Gastroesophageal sphincter (tissue), 4 donors: Measurements from ENCODE around the gene C9orf50. TPM values are rescaled to one million over a fixed set of nuclear protein-coding genes. Genes with fewer than 3 reads are reported as not detected.

Experiments
- ATAC-seq: fragments of 150-250 bp; one replicate; pipeline ENCODE4 v1.9.1; 2016; ENCODE audit warnings: mild to moderate bottlenecking, moderate library complexity
- H3K27ac ChIP-seq, 4 donors: fragments of 200-600 bp; sonication (generic) in 3 of 4; 1 replicate in 3 of 4; 2 replicates in 1 of 4; pipeline ENCODE4 v1.5.1; 2016 to 2019
- H3K27me3 ChIP-seq: fragments of 200-600 bp; sonication (generic); one replicate; pipeline ENCODE4 v1.5.1; 2019
- H3K36me3 ChIP-seq, 2 donors: fragments of 200-600 bp; sonication (generic); one replicate each; pipeline ENCODE4 v1.5.1; 2019; ENCODE audit warnings: control low read depth in 1 of 2
- H3K4me1 ChIP-seq, 3 donors: fragments of 200-600 bp; sonication (generic); 1 replicate in 2 of 3; 2 replicates in 1 of 3; pipeline ENCODE4 v1.5.1; 2016 to 2019; ENCODE audit warnings: control low read depth in 2 of 3
- H3K4me3 ChIP-seq, 2 donors: fragments of 200-600 bp; sonication (generic); one replicate each; pipeline ENCODE4 v1.5.1; 2019; ENCODE audit warnings: mild to moderate bottlenecking in 1 of 2, moderate library complexity in 1 of 2
- H3K9me3 ChIP-seq, 3 donors: fragments of 200-600 bp; sonication (generic); one replicate each; pipeline ENCODE4 v1.5.1; 2017 to 2019; ENCODE audit warnings: control low read depth in 2 of 3
- EP300 ChIP-seq: sonication (generic); formaldehyde crosslinking; IDR thresholded peaks from one replicate; pipeline ENCODE4 v1.6.1; 2017; ENCODE audit warnings: antibody characterized with exemption, mild to moderate bottlenecking
- POLR2A ChIP-seq, 2 donors: fragments of 450-650 bp; IDR thresholded peaks; one replicate each; pipeline ENCODE4 v1.6.1; 2017; ENCODE audit warnings: antibody characterized with exemption in 2 of 2, mild to moderate bottlenecking in 2 of 2, moderate library complexity in 1 of 2
- POLR2AphosphoS5 ChIP-seq: sonication (generic); formaldehyde crosslinking; IDR thresholded peaks from one replicate; pipeline ENCODE4 v1.6.1; 2017; ENCODE audit warnings: antibody characterized with exemption
- WGBS, 2 donors: methylation state at CpG; one replicate each; pipeline ENCODE4 v1.1.5; 2018; ENCODE audit warnings: low coverage in 1 of 2; 5-methylcytosine and 5-hydroxymethylcytosine counted together
- total RNA-seq, 4 donors: library from RNA; depleted of rRNA; stranded (reverse); fragments of >200 nt; gene quantifications; one replicate each; pipeline ENCODE4 v1.1.0, GENCODE V29; 2016
- TF ChIP-seq, protein P1 (sequence below), 4 experiments: fragments of 200-600 bp in 2 of 4; fragments of 450-650 bp in 2 of 4; sonication (generic) in 1 of 4; IDR thresholded peaks; one replicate each; pipeline ENCODE4 v1.5.1; 2017 to 2019; ENCODE audit warnings: antibody characterized with exemption in 4 of 4, mild to moderate bottlenecking in 2 of 4, moderate library complexity in 2 of 4

Gene C9orf50
- total RNA-seq, 4 donors from 2014 or later: 0.27 TPM; not detected in 3

DNA sequence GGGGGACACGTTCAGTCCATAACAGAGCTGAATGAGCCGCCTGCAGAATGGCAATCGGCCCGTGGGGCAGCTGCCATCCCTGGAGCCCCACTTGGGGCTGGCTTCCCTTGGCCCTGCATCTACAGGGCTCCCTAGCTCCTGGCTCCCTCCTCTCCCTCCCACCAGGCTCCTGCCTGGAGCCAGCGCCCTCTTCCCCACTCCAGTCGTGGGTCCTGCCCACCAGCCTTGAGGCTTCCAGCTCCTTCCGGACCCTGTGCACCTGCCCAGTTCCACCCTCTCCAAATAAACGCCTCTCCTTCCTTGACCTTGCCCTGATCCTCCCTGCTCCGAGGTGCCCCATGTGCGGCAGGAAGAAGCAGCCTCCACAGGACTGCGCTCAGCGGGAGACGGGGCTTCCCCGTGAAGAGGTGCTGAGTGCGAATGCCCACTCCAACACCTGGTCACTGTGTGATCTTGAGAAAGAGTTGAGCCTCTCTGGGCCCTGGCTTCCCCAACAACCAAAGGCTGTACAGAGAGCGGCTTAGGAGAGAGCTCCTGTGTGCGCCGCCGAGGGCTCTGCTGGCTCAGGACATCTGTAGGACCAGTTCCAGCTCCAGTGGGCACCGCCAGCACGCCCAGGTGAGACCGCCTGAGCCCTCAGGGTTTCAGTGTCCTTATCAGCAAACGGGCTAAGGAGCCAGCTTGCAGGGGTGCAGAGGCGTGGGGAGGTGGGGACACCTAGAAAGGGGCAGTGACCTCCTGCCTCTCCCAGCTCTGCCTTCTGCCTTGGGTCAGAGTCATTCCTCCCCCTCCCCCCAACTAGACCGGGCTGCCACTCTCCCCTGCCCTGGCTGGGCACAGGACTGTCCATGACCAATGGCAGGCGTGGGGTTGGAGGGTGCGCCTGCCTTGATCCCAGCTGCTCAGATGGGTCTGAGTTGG is 12.1 kb downstream of the C9orf50 start:
- peaks cover 0 to 53% (median 33%) of the 10 kb centered on the region in 3 donors for H3K4me1 ChIP-seq
- no peaks in the 10 kb centered on the region for H3K9me3 ChIP-seq
- peak overlapping the region in 3 of 4 donors; percentile 89 to 91 (median 89) for H3K27ac ChIP-seq
- 100% methylated on average over 1 of the region's 27 CpGs; no CpG with 5 or more reads in 1 of the 2 donors for WGBS, 2 donors
- no peak for ATAC-seq
- no peaks in the 10 kb centered on the region for H3K36me3 ChIP-seq
- no peaks in the 10 kb centered on the region for H3K27me3 ChIP-seq
- H3K4me3 ChIP-seq: no peak overlapping the region
- no peak for TF ChIP-seq POLR2A (IDR thresholded peaks at IDR 0.05)
- TF ChIP-seq, protein P1, sequence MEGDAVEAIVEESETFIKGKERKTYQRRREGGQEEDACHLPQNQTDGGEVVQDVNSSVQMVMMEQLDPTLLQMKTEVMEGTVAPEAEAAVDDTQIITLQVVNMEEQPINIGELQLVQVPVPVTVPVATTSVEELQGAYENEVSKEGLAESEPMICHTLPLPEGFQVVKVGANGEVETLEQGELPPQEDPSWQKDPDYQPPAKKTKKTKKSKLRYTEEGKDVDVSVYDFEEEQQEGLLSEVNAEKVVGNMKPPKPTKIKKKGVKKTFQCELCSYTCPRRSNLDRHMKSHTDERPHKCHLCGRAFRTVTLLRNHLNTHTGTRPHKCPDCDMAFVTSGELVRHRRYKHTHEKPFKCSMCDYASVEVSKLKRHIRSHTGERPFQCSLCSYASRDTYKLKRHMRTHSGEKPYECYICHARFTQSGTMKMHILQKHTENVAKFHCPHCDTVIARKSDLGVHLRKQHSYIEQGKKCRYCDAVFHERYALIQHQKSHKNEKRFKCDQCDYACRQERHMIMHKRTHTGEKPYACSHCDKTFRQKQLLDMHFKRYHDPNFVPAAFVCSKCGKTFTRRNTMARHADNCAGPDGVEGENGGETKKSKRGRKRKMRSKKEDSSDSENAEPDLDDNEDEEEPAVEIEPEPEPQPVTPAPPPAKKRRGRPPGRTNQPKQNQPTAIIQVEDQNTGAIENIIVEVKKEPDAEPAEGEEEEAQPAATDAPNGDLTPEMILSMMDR (IDR thresholded peaks at IDR 0.05): no peak
- TF ChIP-seq POLR2AphosphoS5: no peak
- no peak for TF ChIP-seq EP300

DNA sequence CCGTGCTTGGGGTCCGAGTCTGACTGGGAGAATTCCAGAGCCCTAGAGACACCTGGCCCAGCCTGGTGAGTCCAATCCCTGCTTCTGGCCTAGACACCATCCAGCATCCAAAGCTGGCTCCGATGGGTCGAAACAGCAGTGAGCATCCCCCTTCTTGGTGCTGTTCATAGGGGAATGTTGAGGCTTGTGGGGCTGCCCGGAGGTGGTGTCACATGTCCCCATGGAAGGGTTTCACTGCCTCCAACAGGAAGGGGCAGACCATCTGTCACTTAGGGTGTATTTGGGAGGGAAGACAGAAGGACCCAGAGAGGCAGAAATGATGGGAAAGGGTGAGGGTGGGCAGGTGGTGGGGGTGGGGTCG is 13.9 kb downstream of the C9orf50 start:
- H3K9me3 ChIP-seq: no peaks in the 10 kb centered on the region
- H3K36me3 ChIP-seq: no peaks in the 10 kb centered on the region
- WGBS, 2 donors: 50 to 63% methylated on average over 2 to 5 of the region's 6 CpGs
- TF ChIP-seq POLR2AphosphoS5: no peak
- no peak for TF ChIP-seq POLR2A (IDR thresholded peaks at IDR 0.05)
- H3K27me3 ChIP-seq: no peaks in the 10 kb centered on the region
- ATAC-seq: no peak
- H3K4me1 ChIP-seq: peaks cover 0 to 53% (median 33%) of the 10 kb centered on the region in 3 donors
- H3K4me3 ChIP-seq: no peak overlapping the region
- peak overlapping the region in 3 of 4 donors; percentile 89 to 91 (median 89) for H3K27ac ChIP-seq

DNA sequence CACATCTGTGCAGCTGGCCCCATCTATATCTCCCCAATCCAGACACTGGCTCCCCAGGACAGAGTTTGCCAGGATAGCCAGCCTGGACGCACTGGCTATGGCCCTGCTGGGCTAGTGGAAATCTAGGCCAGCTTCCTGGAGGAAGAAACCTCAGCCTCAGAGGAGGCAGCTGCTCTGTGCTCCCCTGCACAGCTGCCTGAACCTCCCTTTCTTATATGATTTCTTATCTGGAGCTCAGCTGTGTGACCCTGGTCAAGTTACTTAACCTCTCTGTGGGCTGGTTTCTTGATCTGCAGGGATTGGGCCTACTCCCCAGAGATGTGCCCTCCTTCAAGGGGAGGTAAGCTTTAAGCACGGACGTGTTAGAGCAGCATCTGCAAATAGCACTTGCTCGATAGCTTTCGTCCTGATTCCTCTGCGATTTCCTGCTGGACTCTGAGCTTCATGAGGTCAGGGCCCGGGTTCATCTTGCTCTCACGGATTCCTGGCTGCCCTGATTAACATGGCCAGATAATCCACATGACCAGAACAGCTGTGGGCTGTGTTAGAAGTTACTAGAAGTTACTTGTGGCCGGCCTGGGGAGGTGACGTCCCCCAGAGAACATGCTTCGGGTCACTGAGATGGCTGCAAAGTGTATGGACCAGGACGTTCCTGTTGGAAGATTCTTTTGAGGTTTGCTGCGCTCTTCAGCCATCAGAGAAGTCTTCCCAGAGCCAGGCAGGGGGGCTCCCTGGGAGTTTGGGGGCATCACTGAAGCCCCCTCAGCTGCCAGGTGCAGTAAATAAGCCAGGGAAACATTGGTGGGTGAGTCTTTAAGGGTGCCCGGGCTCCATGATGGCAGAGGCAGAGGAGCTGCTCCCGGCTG is 14.5 kb downstream of the C9orf50 start:
- H3K27ac ChIP-seq: peak overlapping the region in 3 of 4 donors; percentile 89 to 91 (median 89)
- no peak for TF ChIP-seq EP300
- TF ChIP-seq, protein P1 (IDR thresholded peaks at IDR 0.05): no peak
- TF ChIP-seq POLR2AphosphoS5: no peak
- no peak for TF ChIP-seq POLR2A (IDR thresholded peaks at IDR 0.05)
- no peak for ATAC-seq
- H3K4me3 ChIP-seq: no peak overlapping the region
- no peaks in the 10 kb centered on the region for H3K27me3 ChIP-seq
- H3K4me1 ChIP-seq: peaks cover 0 to 51% (median 33%) of the 10 kb centered on the region in 3 donors
- WGBS, 2 donors: 34 to 57% methylated on average over 5 to 7 of the region's 15 CpGs
- no peaks in the 10 kb centered on the region for H3K9me3 ChIP-seq
- no peaks in the 10 kb centered on the region for H3K36me3 ChIP-seq

DNA sequence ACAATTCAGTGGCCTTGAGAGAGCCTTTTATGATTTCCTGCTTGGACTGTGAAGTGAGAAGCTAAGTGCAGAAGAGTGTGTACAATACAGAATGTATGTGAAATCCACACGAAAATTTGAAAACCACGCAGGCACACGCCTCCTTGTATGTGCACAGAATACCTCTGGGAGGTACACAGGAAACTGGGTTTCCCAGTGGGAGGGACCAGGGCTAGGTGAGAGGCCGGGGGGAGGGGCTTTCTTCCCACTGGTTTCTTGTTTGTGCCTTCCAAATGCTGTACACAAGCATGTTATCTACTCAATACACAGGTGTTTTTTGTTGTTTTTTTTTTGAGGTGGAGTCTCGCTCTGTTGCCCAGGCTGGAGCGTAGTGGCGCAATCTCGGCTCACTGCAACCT is 16.1 kb downstream of the C9orf50 start:
- Histone ChIP-seq H3K27me3 (no peaks in the 10 kb centered on the region), H3K4me1 (peaks cover 0 to 36% (median 25%) of the 10 kb centered on the region in 3 donors), H3K4me3 (no peak overlapping the region), H3K9me3 (no peaks in the 10 kb centered on the region), H3K36me3 (no peaks in the 10 kb centered on the region), H3K27ac (no peak overlapping the region)
- 64 to 81% methylated on average over 4 to 8 of the region's 8 CpGs for WGBS, 2 donors
- TF ChIP-seq POLR2AphosphoS5 (no peak), EP300 (no peak), POLR2A (IDR thresholded peaks at IDR 0.05) (no peak)
- TF ChIP-seq, protein P1 (IDR thresholded peaks at IDR 0.05): no peak
- ATAC-seq: no peak

DNA sequence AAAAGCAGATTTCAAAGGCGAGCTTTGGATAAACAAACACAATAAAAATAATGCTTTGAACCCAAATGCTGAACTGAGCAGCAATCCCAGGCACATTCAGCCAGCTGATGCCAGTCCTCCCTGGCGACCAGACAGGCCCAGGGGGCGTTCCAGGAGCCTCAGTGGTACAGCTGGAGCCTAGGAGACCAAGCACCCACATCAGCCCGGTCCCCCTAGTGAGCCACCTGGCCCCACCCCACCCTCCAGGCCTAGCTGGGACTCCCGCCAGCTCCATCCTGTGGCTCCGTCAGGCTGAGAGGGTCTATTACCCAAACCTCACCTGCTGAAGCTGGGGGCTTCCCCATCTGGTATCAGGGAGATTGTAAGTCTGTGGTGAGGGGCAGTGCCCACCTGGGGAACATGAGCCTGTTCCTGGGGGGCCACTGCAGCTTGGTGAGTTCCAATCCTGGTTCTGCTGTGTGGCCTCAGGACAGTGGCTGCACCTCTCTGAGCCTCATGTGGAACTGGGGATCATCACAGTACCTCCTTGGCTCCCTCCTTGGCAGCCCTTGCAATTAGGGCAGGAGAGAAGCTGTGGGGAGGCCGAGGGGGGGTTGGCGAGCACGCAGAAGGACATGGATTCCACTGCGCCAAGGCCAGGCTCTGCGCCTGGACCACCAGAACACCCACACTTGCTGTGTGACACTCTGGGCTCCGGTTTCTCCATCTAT is 16.7 kb downstream of the C9orf50 start:
- TF ChIP-seq EP300 (no peak), POLR2AphosphoS5 (no peak), POLR2A (IDR thresholded peaks at IDR 0.05) (no peak)
- TF ChIP-seq, protein P1 (IDR thresholded peaks at IDR 0.05): no peak
- H3K27me3 ChIP-seq: no peaks in the 10 kb centered on the region
- no peaks in the 10 kb centered on the region for H3K36me3 ChIP-seq
- 68 to 80% methylated on average over 1 to 3 of the region's 12 CpGs for WGBS, 2 donors
- H3K27ac ChIP-seq: no peak overlapping the region
- H3K4me3 ChIP-seq: no peak overlapping the region
- peaks cover 0 to 30% (median 19%) of the 10 kb centered on the region in 3 donors for H3K4me1 ChIP-seq
- no peak for ATAC-seq
- no peaks in the 10 kb centered on the region for H3K9me3 ChIP-seq
